ENCODE data around the gene OSBPL5.

The OSBPL5 gene

DNA sequence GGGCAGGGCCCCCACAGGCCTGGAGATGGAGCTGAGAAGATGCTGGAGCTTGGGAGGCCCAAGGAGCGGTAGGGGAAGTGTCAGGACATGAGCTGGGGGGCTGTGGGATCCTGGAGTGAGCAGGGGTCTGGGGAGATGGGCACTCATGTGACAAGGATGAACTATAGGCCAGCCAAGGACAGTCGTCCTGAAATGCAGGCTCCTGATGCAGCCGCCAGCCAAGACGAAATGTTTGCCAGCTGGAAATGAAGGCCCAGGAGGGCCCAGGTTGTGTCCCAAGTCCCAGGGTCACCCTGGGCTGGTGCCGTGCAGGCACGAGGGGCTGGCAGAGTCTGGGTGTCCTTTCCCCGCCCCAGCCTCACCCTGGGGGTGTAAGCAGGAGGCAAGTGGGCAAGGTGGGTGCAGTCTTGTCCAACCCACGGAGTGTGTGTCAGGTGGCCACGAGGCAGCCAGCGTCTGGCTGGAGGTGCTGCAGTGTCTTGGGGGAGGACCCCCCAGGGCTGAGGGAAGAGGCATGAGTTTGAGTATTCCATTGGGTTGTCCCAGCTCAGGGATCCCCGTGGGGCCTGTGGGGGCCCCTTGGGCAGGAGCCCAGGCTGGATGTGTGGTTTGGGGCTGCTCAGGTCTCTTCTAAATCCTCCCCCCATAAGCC lies 32.1 kb upstream of the OSBPL5 start:
- DNase-seq (ENCODE audit: low spot score), result no peak

- DNase-seq (ENCODE audit: low spot score), result no peak
These were observed 31.3 kb upstream of the OSBPL5 start for GRCh38 chr11:3196161-3197043.

GRCh38 chr11:3195251-3196160 lies 30.4 kb upstream of the OSBPL5 start:
- DNase-seq (ENCODE audit: low spot score), result no peak

DNA sequence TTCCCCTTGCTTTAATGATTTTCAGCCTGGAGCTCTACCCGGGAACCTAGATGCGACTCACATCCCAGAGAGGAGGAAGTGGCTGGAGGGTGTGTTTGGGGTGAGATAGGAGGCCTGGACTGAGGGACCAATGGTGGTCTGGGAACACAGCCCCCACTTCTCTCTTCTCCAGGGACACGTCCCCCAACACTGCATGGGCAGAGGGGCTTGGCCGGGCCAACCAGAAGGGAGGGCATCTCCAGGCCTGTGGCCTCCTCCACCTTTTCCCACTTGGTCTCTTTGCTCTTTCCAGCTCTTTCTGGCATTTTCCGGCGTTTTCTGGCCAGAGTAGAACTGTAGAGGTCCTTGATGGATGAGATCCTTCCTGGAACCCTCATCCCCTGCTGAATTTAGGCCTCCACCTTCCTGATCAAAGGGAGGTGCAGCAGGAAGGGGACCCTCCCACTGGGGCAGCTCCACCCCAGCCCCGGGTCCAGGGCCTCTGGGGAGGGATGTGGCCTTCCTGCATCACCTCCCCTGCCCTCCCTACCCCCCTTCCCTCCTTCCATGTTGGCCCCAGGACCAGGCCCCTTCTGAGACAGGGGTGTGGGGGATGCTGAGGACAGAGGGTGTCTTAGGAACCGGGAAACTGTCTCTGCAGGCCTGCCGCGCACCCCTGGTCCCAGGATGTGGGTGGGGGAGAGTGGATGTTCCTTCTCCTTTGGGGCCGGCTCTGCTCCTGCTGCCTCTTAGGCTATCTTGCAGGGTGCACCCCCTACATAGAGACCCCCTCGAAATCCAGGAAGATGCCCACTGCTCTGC lies 29.1 kb upstream of the OSBPL5 start:
- DNase-seq (ENCODE audit: low spot score), result no peak

DNA sequence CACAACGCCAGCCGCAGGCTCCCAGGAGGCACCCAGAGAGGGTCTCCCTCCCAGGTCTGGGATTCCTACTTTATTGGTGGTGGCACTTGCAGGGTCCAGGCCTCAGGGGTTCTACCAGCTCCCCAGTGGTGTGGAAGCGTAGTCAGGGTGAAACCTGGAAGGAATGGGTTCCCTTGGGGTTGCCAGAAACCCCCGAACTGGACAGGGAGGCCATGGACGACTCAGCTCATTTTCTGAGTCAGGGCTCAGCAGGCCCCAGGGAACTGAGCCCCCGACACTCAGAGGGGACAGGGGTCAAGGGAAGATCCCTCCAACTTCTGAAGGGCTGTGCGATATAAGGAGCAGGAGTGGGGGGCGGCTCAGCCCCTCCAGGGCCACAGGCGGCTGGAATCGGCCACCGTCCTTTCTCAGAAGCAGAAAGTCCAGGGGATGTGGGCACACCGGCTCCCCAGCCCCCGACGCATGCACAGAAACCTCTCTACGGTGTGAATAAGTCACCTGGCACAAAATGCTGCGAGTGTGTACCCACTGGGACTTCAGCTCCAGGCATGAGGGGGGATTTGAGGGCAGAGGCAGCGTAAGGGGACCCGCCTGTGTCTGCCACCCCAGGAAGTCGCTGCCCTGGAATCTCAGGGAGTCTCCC lies 28.4 kb upstream of the OSBPL5 start:
- DNase-seq (ENCODE audit: low spot score), result no peak

- no peak for DNase-seq (ENCODE audit: low spot score)
These were observed 27.6 kb upstream of the OSBPL5 start for GRCh38 chr11:3192511-3193372.

DNA sequence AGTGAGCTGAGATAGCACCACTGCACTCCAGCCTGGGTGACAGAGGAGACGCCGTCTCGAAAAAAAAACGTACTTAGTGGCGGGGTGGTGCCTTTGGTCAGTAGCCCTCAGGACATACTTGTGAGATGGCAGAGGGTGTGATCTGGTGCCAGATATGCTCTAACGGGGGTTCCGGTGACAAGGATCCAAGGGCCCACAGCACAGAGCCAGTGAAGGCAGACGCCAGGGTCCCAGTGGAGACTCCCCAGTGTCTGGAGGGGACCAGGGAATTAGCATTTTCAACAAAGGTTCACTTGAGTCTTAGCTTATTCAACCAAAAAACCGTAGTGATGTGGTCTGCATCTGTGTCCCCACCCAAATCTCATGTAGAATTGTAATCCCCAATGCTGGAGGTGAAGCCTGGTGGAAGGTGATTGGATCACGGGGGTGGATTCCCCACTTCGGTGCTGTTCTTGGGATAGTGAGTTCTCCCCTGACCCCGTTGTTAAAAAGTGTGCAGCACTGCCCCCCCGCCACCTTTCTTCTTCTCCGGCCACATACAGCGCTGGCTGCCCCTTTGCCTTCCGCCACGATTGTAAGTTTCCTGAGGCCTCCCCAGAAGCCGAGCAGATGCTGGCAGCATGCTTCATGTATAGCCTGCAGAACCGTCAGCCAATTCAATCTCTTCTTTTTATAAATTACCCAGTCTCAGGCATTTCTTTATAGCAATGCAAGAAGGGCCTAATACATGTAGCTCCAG lies 26.6 kb upstream of the OSBPL5 start:
- DNase-seq (ENCODE audit: low spot score), result no peak

DNA sequence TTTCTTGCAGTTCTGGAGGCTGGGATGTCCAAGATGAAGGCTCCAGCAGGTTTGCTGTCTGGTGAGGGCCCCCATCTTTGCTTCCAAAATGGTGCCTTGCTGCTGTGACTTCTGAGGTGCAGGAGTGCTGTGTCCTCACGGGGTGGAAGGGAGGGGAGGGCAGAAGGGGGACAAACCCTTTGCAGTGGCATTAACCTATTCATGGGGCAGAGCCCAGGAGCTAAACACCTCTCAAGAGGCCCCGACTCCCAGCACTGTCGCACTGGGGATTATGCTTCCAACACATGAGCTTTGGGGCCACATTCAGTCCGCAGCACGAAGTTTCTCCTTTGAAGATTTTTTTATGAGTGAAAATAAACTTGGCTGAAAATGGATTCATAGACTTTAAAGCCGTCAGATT lies 25.5 kb upstream of the OSBPL5 start:
- no peak for DNase-seq (ENCODE audit: low spot score)

GRCh38 chr11:3189886-3190583 lies 24.9 kb upstream of the OSBPL5 start:
- no peak for DNase-seq (ENCODE audit: low spot score)

GRCh38 chr11:3189196-3189843 lies 24.2 kb upstream of the OSBPL5 start:
- no peak for DNase-seq (ENCODE audit: low spot score)

DNA sequence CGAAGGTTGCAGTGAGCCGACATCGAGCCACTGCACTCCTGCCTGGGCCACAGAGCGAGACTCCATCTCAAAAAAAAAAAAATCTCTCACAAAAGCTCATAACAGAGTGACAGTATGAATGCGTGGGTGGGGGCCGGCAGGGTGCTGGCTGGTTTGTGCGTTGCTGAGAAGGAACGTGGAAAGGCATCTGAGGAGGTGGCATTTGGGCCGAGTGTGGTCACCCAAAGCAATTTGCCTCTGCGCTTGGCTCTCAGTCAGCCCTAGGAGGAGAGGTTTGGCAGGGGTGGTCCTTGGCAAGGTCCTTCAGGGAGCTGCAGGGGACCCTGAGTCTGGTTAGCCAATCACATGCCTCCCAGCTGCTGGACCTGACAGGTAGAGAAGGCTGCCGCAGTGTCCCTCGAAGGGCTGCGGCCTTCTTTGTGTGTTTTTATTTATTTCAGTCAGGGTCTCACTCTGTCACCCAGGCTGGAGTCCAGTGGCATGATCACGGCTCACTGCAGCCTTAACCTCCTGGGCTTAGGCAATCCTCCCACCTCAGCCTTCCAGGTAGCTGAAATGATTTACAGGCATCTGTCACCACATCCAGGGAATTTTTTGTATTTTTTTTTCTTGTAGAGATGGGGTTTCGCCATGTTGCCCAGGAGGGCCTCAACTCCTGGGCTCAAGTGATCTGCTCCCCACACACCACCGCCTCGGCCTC lies 23.5 kb upstream of the OSBPL5 start:
- no peak for DNase-seq (ENCODE audit: low spot score)

GRCh38 chr11:3186166-3186953 lies 21.2 kb upstream of the OSBPL5 start:
- no peak for DNase-seq (ENCODE audit: low spot score)

DNA sequence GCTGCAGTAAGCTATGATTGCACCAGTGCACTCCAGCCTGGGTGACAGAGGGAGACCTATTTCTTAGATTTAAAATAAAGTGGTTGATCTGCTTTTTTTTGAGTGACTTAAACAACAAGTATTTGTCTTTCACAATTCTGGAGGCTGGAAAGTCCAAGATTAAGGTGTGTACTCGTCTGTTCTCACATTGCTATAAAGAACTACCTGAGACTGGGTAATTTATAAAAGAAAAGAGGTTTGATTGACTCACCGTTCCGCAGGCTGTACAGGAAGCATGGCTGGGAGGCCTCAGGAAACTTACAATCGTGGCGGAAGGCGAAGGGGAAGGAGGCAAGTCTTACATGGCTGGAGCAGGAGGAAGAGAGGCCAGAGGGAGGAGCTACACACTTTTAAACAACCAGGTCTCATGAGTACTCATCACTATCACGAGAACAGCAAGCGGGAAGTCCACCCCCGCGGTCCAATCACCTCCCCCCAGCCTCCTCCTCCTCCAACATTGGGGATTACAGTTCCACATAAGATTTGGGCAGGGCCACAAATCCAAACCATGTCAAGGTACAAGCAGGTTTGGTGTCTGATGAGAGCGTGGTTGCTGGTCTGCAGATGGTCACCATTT lies 19.7 kb upstream of the OSBPL5 start:
- no peak for DNase-seq (ENCODE audit: low spot score)

DNA sequence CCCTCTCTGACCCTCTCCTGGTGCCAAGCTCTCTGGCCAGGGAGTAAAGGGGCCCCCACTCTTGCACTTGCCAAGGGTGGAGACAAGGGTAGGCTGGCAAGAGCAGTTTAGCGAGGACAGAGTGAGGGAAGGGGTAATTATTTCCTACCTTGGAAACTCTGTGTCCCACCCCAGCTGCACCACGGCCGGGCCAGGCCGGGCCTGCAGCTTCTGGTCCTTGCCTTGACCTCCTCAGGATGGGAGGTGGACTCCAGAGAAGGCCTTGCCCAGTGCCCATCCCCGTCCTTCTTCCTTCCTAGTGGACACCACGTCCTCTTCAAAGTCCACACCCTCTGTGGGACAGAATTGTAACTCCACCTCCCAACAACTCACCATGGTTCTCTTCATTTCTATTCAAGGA lies 18.4 kb upstream of the OSBPL5 start:
- DNase-seq (ENCODE audit: low spot score), result no peak

DNA sequence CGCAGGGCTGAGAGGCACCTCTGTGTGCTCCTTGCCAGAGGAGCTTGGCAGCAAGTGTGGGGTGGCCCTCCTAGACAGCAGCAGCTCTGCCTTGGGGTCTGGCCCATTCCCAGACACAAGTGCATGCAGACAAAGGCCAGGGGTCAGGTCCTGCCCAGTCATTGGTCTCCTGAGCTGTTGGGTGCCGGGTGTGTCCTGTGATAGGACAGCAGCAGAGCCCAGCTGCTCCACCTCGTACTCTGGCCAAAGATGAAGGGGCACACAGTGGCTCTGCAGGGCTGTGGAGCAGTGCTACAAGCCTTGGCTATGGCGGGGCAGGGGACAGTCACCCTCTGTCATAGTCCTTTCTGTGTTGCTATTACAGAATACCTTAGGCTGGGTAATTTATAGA lies 17.3 kb upstream of the OSBPL5 start:
- DNase-seq (ENCODE audit: low spot score), result no peak

DNA sequence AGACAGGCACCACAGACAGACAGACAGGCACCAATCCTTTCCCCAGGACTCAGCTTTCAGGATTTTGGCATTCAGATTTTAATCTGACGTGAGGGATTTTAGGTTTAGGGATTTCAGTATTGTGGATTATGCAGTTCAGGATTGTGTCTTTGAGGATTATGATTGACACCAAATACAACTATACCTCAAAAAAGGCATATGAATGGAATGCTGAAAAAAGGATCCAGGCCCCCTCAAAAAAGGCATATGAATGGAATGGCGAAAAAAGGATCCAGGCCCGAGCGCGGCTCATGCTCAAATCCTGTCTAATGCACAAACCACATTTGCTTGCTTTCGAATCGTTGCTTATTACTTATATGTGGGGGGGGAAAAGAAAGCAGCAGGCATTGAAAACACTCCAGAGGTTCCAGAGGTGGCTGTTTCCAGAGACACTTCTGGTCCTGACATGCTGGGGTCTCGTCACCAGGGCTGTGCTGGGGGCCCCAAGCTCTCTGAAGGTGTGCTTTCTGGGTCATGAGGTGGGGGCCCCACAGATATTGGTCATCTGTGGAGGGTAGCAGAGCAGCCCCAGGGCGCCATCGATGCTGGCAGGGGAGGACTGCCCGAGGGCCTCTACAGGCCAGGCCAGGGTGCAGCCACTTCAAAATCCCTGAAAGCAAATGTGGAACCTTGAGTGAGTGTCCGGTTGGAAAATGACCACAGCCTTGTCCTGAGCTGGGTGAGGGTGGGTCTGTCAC lies 16.8 kb upstream of the OSBPL5 start:
- no peak for DNase-seq (ENCODE audit: low spot score)
